Liver (tissue), 3 donors: ENCODE measurements around the gene EEF1G.

ENCODE experiments used
- ATF3 ChIP-seq: IDR thresholded peaks from 2 replicates; pipeline ENCODE4 v1.6.1; 2016; ENCODE audit warnings: antibody characterized with exemption
- CTCF ChIP-seq: fragments of 150-350 bp; IDR thresholded peaks from 2 replicates; pipeline ENCODE4 v1.5.1; 2017; ENCODE audit warnings: improper control_type of control experiment, low read depth, low read length; ENCODE audit not compliant: missing input control
- EGR1 ChIP-seq, 2 donors: IDR thresholded peaks; 2 replicates each; pipeline ENCODE4 v1.6.1; 2016 to 2018; ENCODE audit warnings: antibody characterized with exemption in 2 of 2, low read depth in 2 of 2
- FOXA1 ChIP-seq: IDR thresholded peaks from 2 replicates; pipeline ENCODE4 v1.6.1; 2016; ENCODE audit warnings: antibody characterized with exemption
- GABPA ChIP-seq, 2 donors: IDR thresholded peaks in 1 of 2; conservative IDR thresholded peaks in 1 of 2; 2 replicates each; pipeline ENCODE4 v1.6.1; 2016; ENCODE audit warnings: antibody characterized with exemption in 2 of 2, mild to moderate bottlenecking in 1 of 2, moderate library complexity in 1 of 2
- JUND ChIP-seq, 2 donors: IDR thresholded peaks; 2 replicates each; pipeline ENCODE4 v1.6.1; 2016; ENCODE audit warnings: antibody characterized with exemption in 2 of 2
- MAX ChIP-seq: IDR thresholded peaks from 2 replicates; pipeline ENCODE4 v1.6.1; 2016; ENCODE audit warnings: antibody characterized with exemption
- RAD21 ChIP-seq, 2 donors: IDR thresholded peaks; 2 replicates each; pipeline ENCODE4 v1.6.1; 2016; ENCODE audit warnings: antibody characterized with exemption in 2 of 2, mild to moderate bottlenecking in 2 of 2
- REST ChIP-seq: IDR thresholded peaks from 2 replicates; pipeline ENCODE4 v1.6.1; 2016; ENCODE audit warnings: antibody characterized with exemption, mild to moderate bottlenecking
- TAF1 ChIP-seq: conservative IDR thresholded peaks from 2 replicates; pipeline ENCODE4 v1.6.1; 2016; ENCODE audit warnings: antibody characterized with exemption, mild to moderate bottlenecking
- YY1 ChIP-seq: IDR thresholded peaks from 2 replicates; pipeline ENCODE4 v1.6.1; 2016; ENCODE audit warnings: antibody characterized with exemption, mild to moderate bottlenecking
- donor health status: healthy.
- donor health status: healthy.

GRCh38 chr11:62603072-62603408 lies 29.3 kb upstream of the EEF1G start:
- TF ChIP-seq CTCF (no peak), YY1 (no peak), RAD21 (IDR thresholded peaks at IDR 0.05) (no peak), GABPA (IDR thresholded peaks at IDR 0.05 in 1 of 2, conservative IDR thresholded peaks at IDR 0.05 in 1 of 2) (no peak), REST (no peak), ATF3 (no peak), TAF1 (no peak), MAX (no peak), FOXA1 (no peak), EGR1 (IDR thresholded peaks at IDR 0.05; ENCODE audit: low read depth in 2 of 2) (no peak), JUND (IDR thresholded peaks at IDR 0.05) (no peak)
